GM12878 (cell line): Measurements from ENCODE around the gene PDE9A. TPM values are rescaled to one million over a fixed set of nuclear protein-coding genes. Genes with fewer than 3 reads are reported as not detected.

Experiments
- ATAC-seq: fragments of 200-7000 bp; cut with Tn5 transposase; 3 replicates; pipeline ENCODE4 v1.9.1; 2020; ENCODE audit warnings: mild to moderate bottlenecking, moderate library complexity
- BruUV-seq: library from RNA; stranded (reverse); fragments of 400-500 nt; replicated peaks from 2 replicates; lab custom pipeline; 2021; lab: Mats Ljungman, UMichigan
- CTCF ChIA-PET: fragments of 300-600 bp; sonication (Branson Sonifier 250); formaldehyde crosslinking; extraction: SDS; loops from one replicate; lab custom pipeline; 2021; ENCODE audit warnings: inconsistent platforms; lab: Yijun Ruan, JAX
- POLR2A ChIA-PET: fragments of 350-600 bp; formaldehyde crosslinking; extraction: SDS; loops from one replicate; lab custom pipeline; 2021; ENCODE audit warnings: inconsistent platforms; lab: Charles Lee
- RAD21 ChIA-PET: fragments of 300-600 bp; sonication (Branson Sonifier 250); formaldehyde crosslinking; loops from one replicate; lab custom pipeline; 2023; ENCODE audit warnings: antibody characterized with exemption; ENCODE audit not compliant: unreplicated experiment; lab: Charles Lee
- SMC1A ChIA-PET: fragments of 300-600 bp; sonication (Branson Sonifier 250); formaldehyde crosslinking; loops from one replicate; lab custom pipeline; 2023; ENCODE audit not compliant: unreplicated experiment, uncharacterized antibody; lab: Charles Lee
- DNase-seq: peaks from one replicate; pipeline ENCODE4 v3.0.0-alpha.2; 2011; ENCODE audit warnings: low read depth, low spot score
- FAIRE-seq: peaks from 3 replicates; lab custom pipeline; 2011; peaks lifted over from hg19 to GRCh38; lab: Jason Lieb, UNC
- H2AFZ ChIP-seq: 2 replicates; pipeline ENCODE4 v1.6.0; 2011; ENCODE audit warnings: low read depth, low read length, control low read depth; ENCODE audit not compliant: control insufficient read depth
- H3K27ac ChIP-seq: 2 replicates; pipeline ENCODE4 v1.5.1; 2011; ENCODE audit warnings: control low read depth; ENCODE audit not compliant: control insufficient read depth, insufficient read depth
- H3K27me3 ChIP-seq, 2 experiments: replicated peaks in 1 of 2; 2 replicates each; pipeline versions ENCODE4 v1.6.0 to v1.6.1; 2011; ENCODE audit warnings: low read length in 1 of 2; ENCODE audit not compliant: control insufficient read depth in 2 of 2, insufficient read depth in 2 of 2
- H3K36me3 ChIP-seq, 2 experiments: 2 replicates each; pipeline ENCODE4 v1.5.1; 2011; ENCODE audit warnings: low read length in 1 of 2; ENCODE audit not compliant: control insufficient read depth in 2 of 2, insufficient read depth in 2 of 2
- H3K4me1 ChIP-seq: 2 replicates; pipeline ENCODE4 v1.6.1; 2011; ENCODE audit warnings: mild to moderate bottlenecking, low read length, moderate library complexity, mixed read lengths; ENCODE audit not compliant: control insufficient read depth, insufficient read depth
- H3K4me2 ChIP-seq: 2 replicates; pipeline ENCODE4 v1.6.0; 2011; ENCODE audit warnings: control low read depth; ENCODE audit not compliant: control insufficient read depth, insufficient read depth
- H3K4me3 ChIP-seq: fragments of 200-600 bp; sonication (generic); 2 replicates; pipeline ENCODE4 v1.5.1; 2016
- H3K79me2 ChIP-seq: 2 replicates; pipeline ENCODE4 v1.6.0; 2011; ENCODE audit warnings: low read length; ENCODE audit not compliant: control insufficient read depth, insufficient read depth
- H3K9ac ChIP-seq: 2 replicates; pipeline ENCODE4 v1.8.0; 2011; ENCODE audit warnings: low read length, control low read depth, mixed read lengths; ENCODE audit not compliant: control insufficient read depth, insufficient read depth
- H3K9me3 ChIP-seq: replicated peaks from 3 replicates; pipeline ENCODE4 v1.5.1; 2011; ENCODE audit warnings: mild to moderate bottlenecking, low read length; ENCODE audit not compliant: control insufficient read depth, insufficient read depth
- H4K20me1 ChIP-seq: 2 replicates; pipeline ENCODE4 v1.6.0; 2011; ENCODE audit not compliant: control insufficient read depth, insufficient read depth
- CHD2 ChIP-seq: IDR thresholded peaks from 2 replicates; pipeline ENCODE4 v1.6.1; 2011; ENCODE audit warnings: low read depth, low read length, improper control_type of control experiment, borderline replicate concordance
- HCFC1 ChIP-seq: fragments of 150-350 bp; IDR thresholded peaks from 2 replicates; pipeline ENCODE4 v1.6.1; 2014; ENCODE audit warnings: low read length
- HDAC6 ChIP-seq: fragments of 200-600 bp; sonication (generic); IDR thresholded peaks from one replicate; pipeline ENCODE4 v1.8.0; 2017; ENCODE audit warnings: antibody characterized with exemption; ENCODE audit not compliant: unreplicated experiment
- LARP7 ChIP-seq: fragments of 450-650 bp; IDR thresholded peaks from 2 replicates; pipeline ENCODE4 v1.6.1; 2017; ENCODE audit warnings: mild to moderate bottlenecking
- MTA2 ChIP-seq: fragments of 450-650 bp; IDR thresholded peaks from 2 replicates; pipeline ENCODE4 v1.6.1; 2016; ENCODE audit warnings: low read depth, mild to moderate bottlenecking, moderate library complexity
- PAX8 ChIP-seq: fragments of 450-650 bp; IDR thresholded peaks from 2 replicates; pipeline ENCODE4 v1.6.1; 2017; ENCODE audit warnings: mild to moderate bottlenecking, moderate library complexity
- WGBS: methylation state at CpG from one replicate; pipeline ENCODE4 v1.1.6; 2016; ENCODE audit warnings: low lambda C conversion rate; ENCODE audit not compliant: insufficient replicate concordance, insufficient coverage; ENCODE audit errors: missing lambda C conversion rate; 5-methylcytosine and 5-hydroxymethylcytosine counted together
- in situ Hi-C: fragments of 300-500 bp; cut with MboI; formaldehyde crosslinking; loops from 9 replicates; pipeline ENCODE4 v1.14.3; 2018; ENCODE audit warnings: mixed read lengths
- intact Hi-C: fragments of 100-400 bp; cut with micrococcal nuclease; formaldehyde crosslinking; loops from one replicate; pipeline ENCODE4 v1.14.2; 2022; ENCODE audit not compliant: unreplicated experiment
- polyA plus RNA-seq, 11 experiments: library from polyadenylated mRNA; depleted of rRNA in 4 of 11; unstranded in 6 of 11; stranded (reverse) in 5 of 11; fragments of >200 nt; fragmentation: Nextera tagmentation in 4 of 11; fragmentation: Illumina TruSeq in 1 of 11; extraction: Ambion mirVana in 4 of 11; extraction: Trizol in 1 of 11; gene quantifications; 1 replicate in 1 of 11; 2 replicates in 10 of 11; pipeline versions ENCODE4 v1.2.1 to v1.2.3, GENCODE V29; 2011 to 2016; ENCODE audit warnings: inconsistent platforms in 2 of 11, missing spikeins in 2 of 11, low read depth in 1 of 11
- total RNA-seq, 4 experiments: library from RNA; depleted of rRNA in 3 of 4; stranded (reverse); fragments of >200 nt in 3 of 4; fragmentation: Illumina TruSeq in 1 of 4; extraction: Trizol in 1 of 4; gene quantifications; 2 replicates each; pipeline versions ENCODE4 v1.2.1 to v1.2.3, GENCODE V29; 2013 to 2021
- TF ChIP-seq, protein P1 (sequence below): fragments of 450-650 bp; formaldehyde crosslinking; IDR thresholded peaks from 2 replicates; pipeline ENCODE4 v1.4.0; 2022; ENCODE audit warnings: mild to moderate bottlenecking, moderate library complexity
- TF ChIP-seq, protein P2 (sequence below): fragments of 450-650 bp; IDR thresholded peaks from 2 replicates; pipeline ENCODE4 v1.6.1; 2017; ENCODE audit warnings: antibody characterized with exemption, mild to moderate bottlenecking, moderate library complexity
- TF ChIP-seq, protein P3 (sequence below): fragments of 450-650 bp; formaldehyde crosslinking; IDR thresholded peaks from 2 replicates; pipeline ENCODE4 v1.5.0; 2022; ENCODE audit warnings: mild to moderate bottlenecking, missing genetic modification characterization
- TF ChIP-seq, protein P4 (sequence below): fragments of 150-350 bp; IDR thresholded peaks from 2 replicates; pipeline ENCODE4 v1.6.1; 2016; ENCODE audit warnings: low read depth, low read length

PDE9A gene
- total and polyA plus RNA-seq, 10 of the 15 experiments (the other 5 are each of a cell fraction or from before 2014, with no cell fraction given) = 0.08 to 0.45 (median 0.20) TPM; not detected in 1

DNA sequence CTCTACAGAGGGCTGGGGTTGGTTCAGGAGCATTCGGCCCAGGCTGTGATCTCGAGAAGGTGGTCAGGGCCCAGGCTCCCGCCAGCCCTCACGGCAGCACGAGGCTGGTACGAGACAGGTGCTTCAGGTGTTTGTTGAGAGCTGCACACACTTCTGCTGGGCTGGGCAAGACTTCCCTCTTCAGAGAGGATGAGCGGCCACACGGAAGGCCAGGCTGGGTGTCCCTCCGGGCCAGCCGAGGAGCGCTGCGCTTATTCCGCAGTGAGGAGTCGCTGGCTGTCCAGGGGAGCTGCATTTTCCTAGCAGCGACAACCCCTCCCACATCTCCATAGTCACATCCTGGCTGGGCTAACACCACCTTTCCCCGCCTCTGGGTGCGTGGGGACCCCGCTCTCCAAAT is 50.5 kb downstream of the PDE9A start:
- no peaks in the 10 kb centered on the region for H3K36me3 ChIP-seq
- TF ChIP-seq LARP7 (no peak), CHD2 (no peak), HCFC1 (no peak), MTA2 (no peak), PAX8 (no peak), HDAC6 (no peak)
- TF ChIP-seq, protein P1, sequence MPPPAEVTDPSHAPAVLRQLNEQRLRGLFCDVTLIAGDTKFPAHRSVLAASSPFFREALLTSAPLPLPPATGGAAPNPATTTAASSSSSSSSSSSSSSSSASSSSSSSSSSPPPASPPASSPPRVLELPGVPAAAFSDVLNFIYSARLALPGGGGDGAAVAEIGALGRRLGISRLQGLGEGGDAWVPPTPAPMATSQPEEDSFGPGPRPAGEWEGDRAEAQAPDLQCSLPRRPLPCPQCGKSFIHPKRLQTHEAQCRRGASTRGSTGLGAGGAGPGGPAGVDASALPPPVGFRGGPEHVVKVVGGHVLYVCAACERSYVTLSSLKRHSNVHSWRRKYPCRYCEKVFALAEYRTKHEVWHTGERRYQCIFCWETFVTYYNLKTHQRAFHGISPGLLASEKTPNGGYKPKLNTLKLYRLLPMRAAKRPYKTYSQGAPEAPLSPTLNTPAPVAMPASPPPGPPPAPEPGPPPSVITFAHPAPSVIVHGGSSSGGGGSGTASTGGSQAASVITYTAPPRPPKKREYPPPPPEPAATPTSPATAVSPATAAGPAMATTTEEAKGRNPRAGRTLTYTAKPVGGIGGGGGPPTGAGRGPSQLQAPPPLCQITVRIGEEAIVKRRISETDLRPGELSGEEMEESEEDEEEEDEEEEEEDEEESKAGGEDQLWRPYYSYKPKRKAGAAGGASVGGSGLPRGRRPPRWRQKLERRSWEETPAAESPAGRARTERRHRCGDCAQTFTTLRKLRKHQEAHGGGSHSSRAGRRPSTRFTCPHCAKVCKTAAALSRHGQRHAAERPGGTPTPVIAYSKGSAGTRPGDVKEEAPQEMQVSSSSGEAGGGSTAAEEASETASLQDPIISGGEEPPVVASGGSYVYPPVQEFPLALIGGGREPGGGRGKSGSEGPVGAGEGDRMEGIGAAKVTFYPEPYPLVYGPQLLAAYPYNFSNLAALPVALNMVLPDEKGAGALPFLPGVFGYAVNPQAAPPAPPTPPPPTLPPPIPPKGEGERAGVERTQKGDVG (CRISPR knock-in tag) = no peak
- TF ChIP-seq, protein P2, sequence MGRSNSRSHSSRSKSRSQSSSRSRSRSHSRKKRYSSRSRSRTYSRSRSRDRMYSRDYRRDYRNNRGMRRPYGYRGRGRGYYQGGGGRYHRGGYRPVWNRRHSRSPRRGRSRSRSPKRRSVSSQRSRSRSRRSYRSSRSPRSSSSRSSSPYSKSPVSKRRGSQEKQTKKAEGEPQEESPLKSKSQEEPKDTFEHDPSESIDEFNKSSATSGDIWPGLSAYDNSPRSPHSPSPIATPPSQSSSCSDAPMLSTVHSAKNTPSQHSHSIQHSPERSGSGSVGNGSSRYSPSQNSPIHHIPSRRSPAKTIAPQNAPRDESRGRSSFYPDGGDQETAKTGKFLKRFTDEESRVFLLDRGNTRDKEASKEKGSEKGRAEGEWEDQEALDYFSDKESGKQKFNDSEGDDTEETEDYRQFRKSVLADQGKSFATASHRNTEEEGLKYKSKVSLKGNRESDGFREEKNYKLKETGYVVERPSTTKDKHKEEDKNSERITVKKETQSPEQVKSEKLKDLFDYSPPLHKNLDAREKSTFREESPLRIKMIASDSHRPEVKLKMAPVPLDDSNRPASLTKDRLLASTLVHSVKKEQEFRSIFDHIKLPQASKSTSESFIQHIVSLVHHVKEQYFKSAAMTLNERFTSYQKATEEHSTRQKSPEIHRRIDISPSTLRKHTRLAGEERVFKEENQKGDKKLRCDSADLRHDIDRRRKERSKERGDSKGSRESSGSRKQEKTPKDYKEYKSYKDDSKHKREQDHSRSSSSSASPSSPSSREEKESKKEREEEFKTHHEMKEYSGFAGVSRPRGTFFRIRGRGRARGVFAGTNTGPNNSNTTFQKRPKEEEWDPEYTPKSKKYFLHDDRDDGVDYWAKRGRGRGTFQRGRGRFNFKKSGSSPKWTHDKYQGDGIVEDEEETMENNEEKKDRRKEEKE = no peak
- TF ChIP-seq, protein P3, sequence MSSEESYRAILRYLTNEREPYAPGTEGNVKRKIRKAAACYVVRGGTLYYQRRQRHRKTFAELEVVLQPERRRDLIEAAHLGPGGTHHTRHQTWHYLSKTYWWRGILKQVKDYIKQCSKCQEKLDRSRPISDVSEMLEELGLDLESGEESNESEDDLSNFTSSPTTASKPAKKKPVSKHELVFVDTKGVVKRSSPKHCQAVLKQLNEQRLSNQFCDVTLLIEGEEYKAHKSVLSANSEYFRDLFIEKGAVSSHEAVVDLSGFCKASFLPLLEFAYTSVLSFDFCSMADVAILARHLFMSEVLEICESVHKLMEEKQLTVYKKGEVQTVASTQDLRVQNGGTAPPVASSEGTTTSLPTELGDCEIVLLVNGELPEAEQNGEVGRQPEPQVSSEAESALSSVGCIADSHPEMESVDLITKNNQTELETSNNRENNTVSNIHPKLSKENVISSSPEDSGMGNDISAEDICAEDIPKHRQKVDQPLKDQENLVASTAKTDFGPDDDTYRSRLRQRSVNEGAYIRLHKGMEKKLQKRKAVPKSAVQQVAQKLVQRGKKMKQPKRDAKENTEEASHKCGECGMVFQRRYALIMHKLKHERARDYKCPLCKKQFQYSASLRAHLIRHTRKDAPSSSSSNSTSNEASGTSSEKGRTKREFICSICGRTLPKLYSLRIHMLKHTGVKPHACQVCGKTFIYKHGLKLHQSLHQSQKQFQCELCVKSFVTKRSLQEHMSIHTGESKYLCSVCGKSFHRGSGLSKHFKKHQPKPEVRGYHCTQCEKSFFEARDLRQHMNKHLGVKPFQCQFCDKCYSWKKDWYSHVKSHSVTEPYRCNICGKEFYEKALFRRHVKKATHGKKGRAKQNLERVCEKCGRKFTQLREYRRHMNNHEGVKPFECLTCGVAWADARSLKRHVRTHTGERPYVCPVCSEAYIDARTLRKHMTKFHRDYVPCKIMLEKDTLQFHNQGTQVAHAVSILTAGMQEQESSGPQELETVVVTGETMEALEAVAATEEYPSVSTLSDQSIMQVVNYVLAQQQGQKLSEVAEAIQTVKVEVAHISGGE (CRISPR knock-in tag) = no peak
- TF ChIP-seq, protein P4, sequence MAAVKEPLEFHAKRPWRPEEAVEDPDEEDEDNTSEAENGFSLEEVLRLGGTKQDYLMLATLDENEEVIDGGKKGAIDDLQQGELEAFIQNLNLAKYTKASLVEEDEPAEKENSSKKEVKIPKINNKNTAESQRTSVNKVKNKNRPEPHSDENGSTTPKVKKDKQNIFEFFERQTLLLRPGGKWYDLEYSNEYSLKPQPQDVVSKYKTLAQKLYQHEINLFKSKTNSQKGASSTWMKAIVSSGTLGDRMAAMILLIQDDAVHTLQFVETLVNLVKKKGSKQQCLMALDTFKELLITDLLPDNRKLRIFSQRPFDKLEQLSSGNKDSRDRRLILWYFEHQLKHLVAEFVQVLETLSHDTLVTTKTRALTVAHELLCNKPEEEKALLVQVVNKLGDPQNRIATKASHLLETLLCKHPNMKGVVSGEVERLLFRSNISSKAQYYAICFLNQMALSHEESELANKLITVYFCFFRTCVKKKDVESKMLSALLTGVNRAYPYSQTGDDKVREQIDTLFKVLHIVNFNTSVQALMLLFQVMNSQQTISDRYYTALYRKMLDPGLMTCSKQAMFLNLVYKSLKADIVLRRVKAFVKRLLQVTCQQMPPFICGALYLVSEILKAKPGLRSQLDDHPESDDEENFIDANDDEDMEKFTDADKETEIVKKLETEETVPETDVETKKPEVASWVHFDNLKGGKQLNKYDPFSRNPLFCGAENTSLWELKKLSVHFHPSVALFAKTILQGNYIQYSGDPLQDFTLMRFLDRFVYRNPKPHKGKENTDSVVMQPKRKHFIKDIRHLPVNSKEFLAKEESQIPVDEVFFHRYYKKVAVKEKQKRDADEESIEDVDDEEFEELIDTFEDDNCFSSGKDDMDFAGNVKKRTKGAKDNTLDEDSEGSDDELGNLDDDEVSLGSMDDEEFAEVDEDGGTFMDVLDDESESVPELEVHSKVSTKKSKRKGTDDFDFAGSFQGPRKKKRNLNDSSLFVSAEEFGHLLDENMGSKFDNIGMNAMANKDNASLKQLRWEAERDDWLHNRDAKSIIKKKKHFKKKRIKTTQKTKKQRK = no peak

More for the DNA sequence above, 50.5 kb downstream of the PDE9A start:
- no peak overlapping the region for H3K27ac ChIP-seq
- peaks cover 0 to 1% of the 10 kb centered on the region in 2 experiments; a peak in 3 of 4 replicates for H3K27me3 ChIP-seq
- no peaks in the 10 kb centered on the region for H3K4me1 ChIP-seq
- ChIA-PET POLR2A (no interaction called here), CTCF (no interaction called here), RAD21 (no interaction called here), SMC1A (no interaction called here)
- no peak overlapping the region for H3K9ac ChIP-seq
- H3K9me3 ChIP-seq = no peaks in the 10 kb centered on the region
- no peak overlapping the region for H3K4me2 ChIP-seq
- FAIRE-seq (no peak), ATAC-seq (no peak), DNase-seq (no peak)
- 59% methylated on average over 18 of the region's 18 CpGs for WGBS
- in situ Hi-C loops (no loop called here), intact Hi-C loops (no loop called here)
- H3K4me3 ChIP-seq = no peak overlapping the region
- H3K79me2 ChIP-seq = no peaks in the 10 kb centered on the region
- no TSS peak for BruUV-seq
- no peak overlapping the region for H2AFZ ChIP-seq
- H4K20me1 ChIP-seq = no peaks in the 10 kb centered on the region
